Measurements from ENCODE around the gene FGF18.

Gene FGF18

DNA sequence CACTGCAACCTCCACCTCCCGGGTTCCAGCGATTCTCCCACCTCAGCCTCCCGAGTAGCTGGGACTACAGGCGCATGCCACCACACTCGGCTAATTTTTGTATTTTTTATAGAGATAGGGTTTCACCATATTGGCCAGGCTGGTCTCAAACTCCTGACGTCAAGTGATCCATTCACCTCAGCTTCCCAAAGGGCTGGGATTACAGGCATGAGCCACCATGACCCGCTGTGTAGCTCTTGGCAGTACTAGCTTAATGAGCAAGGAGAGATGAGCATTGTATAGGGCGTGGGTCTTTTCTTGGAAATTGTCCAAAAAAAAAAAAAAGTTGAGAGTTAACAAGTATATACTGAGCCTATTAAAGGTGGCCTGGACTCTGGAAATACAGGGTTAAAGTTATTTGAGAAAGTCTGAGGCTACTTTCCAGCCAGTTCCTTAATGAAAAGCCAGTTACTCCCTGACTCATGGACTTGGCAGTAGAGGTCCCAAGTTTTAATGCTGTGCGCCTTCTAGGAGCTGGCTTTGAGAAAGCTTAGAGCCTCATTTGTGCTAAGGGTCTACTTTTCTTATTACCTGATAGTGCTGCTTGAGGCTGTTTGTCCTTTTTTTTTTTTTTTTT, 4.2 kb upstream of the FGF18 start:
- DNase-seq (ENCODE audit: insufficient read length, low spot score) (no peak), FAIRE-seq (no peak)

GRCh38 chr5:171416160-171417049, 3.0 kb upstream of the FGF18 start:
- DNase-seq (ENCODE audit: insufficient read length, low spot score) (no peak), FAIRE-seq (no peak)
- TF ChIP-seq, protein P1, sequence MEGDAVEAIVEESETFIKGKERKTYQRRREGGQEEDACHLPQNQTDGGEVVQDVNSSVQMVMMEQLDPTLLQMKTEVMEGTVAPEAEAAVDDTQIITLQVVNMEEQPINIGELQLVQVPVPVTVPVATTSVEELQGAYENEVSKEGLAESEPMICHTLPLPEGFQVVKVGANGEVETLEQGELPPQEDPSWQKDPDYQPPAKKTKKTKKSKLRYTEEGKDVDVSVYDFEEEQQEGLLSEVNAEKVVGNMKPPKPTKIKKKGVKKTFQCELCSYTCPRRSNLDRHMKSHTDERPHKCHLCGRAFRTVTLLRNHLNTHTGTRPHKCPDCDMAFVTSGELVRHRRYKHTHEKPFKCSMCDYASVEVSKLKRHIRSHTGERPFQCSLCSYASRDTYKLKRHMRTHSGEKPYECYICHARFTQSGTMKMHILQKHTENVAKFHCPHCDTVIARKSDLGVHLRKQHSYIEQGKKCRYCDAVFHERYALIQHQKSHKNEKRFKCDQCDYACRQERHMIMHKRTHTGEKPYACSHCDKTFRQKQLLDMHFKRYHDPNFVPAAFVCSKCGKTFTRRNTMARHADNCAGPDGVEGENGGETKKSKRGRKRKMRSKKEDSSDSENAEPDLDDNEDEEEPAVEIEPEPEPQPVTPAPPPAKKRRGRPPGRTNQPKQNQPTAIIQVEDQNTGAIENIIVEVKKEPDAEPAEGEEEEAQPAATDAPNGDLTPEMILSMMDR (IDR thresholded peaks at IDR 0.05; ENCODE audit: insufficient read depth, missing control alignments), result no peak

More for the DNA sequence above, 4.2 kb upstream of the FGF18 start:
- TF ChIP-seq, protein P1 (IDR thresholded peaks at IDR 0.05; ENCODE audit: insufficient read depth, missing control alignments), result no peak

DNA sequence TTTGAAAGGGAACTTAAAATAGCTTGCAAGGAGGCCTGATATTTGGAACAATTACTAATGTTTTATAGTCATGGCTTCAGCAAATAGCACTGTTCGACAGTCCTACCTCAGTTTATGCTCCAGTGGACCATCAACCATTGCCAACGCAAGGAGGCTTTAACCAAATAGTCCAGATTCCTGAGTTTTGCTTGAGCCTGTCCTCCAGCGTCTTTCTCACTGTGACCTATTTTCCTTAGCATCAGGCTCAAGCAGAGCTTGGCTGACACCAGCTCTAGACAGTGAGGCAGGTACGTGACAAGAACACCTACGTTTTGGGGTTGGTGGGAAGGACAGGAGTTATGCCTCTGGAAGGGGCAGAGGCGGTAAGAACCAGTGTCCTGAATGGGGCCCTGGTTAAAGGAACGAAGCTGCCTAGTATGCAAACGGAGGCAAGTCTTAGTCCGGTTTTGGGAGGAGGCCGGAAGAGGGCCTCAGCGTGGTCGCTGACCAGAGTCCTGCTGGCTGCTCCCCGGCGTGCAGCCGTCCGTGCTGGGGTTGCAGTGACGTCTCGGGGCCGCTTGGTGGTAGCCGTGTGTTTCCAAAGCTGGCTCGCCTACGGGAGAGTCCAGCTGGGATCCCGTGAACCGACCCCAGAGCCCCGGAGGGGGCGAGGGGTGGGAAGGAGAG, 998 bp upstream of the FGF18 start:
- FAIRE-seq, result no peak
- peak; percentile 83 for DNase-seq (ENCODE audit: insufficient read length, low spot score)
- TF ChIP-seq, protein P1 (IDR thresholded peaks at IDR 0.05; ENCODE audit: insufficient read depth, missing control alignments), result peak; percentile 71

DNA sequence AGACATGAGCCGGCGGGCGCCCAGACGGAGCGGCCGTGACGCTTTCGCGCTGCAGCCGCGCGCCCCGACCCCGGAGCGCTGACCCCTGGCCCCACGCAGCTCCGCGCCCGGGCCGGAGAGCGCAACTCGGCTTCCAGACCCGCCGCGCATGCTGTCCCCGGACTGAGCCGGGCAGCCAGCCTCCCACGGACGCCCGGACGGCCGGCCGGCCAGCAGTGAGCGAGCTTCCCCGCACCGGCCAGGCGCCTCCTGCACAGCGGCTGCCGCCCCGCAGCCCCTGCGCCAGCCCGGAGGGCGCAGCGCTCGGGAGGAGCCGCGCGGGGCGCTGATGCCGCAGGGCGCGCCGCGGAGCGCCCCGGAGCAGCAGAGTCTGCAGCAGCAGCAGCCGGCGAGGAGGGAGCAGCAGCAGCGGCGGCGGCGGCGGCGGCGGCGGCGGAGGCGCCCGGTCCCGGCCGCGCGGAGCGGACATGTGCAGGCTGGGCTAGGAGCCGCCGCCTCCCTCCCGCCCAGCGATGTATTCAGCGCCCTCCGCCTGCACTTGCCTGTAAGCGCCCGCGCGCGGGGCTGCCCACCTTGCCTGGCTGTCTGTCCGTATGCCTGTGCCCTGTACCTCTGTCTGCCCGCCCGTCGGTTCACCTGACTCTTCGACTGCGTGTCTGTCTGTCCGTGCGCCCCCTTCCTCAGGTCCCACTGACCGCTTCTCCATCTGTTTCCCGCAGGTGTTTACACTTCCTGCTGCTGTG, 412 bp downstream of the FGF18 start:
- FAIRE-seq (no peak), DNase-seq (ENCODE audit: insufficient read length, low spot score) (no peak)
- TF ChIP-seq, protein P1 (IDR thresholded peaks at IDR 0.05; ENCODE audit: insufficient read depth, missing control alignments), result no peak

DNA sequence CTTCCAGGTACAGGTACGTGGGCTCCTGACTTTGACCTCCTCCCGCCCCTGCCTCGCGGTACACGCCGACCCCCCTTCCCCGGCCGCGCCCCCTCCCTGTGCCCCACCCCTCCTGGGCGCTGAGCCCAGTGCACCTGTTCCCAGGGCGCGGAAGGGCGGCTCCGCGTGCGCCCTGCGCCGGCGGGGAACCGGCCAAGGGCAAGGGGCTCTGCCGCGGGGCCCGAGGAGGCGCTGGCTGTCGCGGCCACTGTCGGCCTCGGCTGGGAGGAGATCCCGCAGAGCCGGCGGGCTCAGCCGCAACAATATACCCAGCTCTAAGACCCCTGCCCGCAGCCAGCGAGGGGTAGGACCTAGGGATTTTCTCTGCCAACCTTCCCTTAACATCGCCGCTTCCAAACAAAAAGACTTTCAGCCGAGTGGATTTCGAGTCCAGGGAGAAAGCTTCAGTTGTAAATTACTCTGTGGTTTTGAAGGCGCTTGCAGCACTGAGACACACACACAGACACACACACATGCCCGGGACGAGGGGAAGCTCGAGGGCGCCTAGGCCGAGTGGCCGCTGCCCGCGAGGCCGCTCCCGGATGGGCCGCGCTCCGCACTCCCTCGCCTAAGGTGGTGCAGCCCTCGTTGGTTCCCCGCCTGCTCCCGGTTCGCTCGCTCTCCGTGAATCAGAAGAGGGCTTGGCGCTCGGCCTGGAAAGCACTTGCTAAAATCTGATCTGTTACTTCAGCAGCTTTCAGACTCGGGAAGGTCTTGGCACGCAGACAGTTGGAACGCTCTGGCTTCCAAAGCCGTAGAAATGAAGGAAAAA, 1.2 kb downstream of the FGF18 start:
- DNase-seq (ENCODE audit: insufficient read length, low spot score) (no peak), FAIRE-seq (no peak)
- TF ChIP-seq, protein P1 (IDR thresholded peaks at IDR 0.05; ENCODE audit: insufficient read depth, missing control alignments), result no peak
